ENCODE data around the gene LRMDA.

The LRMDA gene

GRCh38 chr10:76205361-76205760, 773.9 kb downstream of the LRMDA start:
- no peak for DNase-seq (ENCODE audit: low spot score)
- no peak for TF ChIP-seq CTCF (IDR thresholded peaks at IDR 0.05)
- Histone ChIP-seq H3K27ac (no peak overlapping the region), H3K4me3 (no peak overlapping the region)

GRCh38 chr10:76206797-76207352, 775.5 kb downstream of the LRMDA start:
- TF ChIP-seq CTCF (IDR thresholded peaks at IDR 0.05), result no peak
- DNase-seq (ENCODE audit: low spot score), result no peak
- no peak overlapping the region for H3K27ac ChIP-seq
- H3K4me3 ChIP-seq, result no peak overlapping the region

DNA sequence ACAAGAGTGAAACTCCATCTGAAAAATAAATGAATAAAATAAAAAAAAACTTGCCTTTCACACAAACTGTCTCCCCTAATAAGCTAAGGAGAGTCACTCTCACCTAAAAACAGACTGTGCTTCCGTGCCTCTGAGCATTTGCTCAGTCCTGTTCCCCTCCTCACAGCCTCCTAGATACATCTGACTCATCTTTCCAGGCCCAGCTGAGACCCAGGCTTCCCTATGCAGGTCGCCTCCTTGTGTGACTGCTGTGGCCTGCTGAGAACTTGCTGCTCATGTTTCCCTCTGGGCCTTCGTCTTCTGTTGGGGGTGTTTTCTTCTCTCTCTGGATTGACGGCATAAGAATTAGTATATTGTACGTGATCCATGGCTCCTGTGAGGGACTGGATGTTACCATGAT, 777.7 kb downstream of the LRMDA start:
- H3K4me3 ChIP-seq, result no peak overlapping the region
- no peak overlapping the region for H3K27ac ChIP-seq
- TF ChIP-seq CTCF (IDR thresholded peaks at IDR 0.05), result no peak
- no peak for DNase-seq (ENCODE audit: low spot score)

DNA sequence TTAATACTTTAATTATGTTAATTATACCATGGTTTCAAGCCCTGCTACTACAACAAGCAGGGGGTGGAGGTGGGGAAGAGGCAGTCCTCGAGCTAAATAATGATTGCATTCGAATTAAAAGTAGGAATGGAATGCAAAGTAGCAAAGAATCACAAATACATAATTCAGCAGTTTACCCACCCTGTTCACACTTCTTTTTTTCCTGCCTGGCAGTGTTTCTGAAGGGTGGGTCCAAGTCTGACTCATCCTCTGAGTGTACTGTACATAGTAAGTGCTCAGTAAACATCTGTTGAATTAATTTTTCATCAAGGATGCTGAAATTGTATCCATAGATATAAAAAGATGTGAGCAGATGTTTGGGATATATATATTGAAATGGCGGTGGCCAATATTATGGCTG, 778.8 kb downstream of the LRMDA start:
- no peak for TF ChIP-seq CTCF (IDR thresholded peaks at IDR 0.05)
- no peak for DNase-seq (ENCODE audit: low spot score)

GRCh38 chr10:76211691-76212090, 780.3 kb downstream of the LRMDA start:
- Histone ChIP-seq H3K4me3 (no peak overlapping the region), H3K27ac (no peak overlapping the region)
- no peak for DNase-seq (ENCODE audit: low spot score)
- no peak for TF ChIP-seq CTCF (IDR thresholded peaks at IDR 0.05)

More for the DNA sequence above, 778.8 kb downstream of the LRMDA start:
- Histone ChIP-seq H3K27ac (no peak overlapping the region), H3K4me3 (no peak overlapping the region)

- no peak overlapping the region for H3K4me3 ChIP-seq
- no peak overlapping the region for H3K27ac ChIP-seq
- no peak for DNase-seq (ENCODE audit: low spot score)
- no peak for TF ChIP-seq CTCF (IDR thresholded peaks at IDR 0.05)
These were observed 782.5 kb downstream of the LRMDA start for GRCh38 chr10:76213876-76214275.

DNA sequence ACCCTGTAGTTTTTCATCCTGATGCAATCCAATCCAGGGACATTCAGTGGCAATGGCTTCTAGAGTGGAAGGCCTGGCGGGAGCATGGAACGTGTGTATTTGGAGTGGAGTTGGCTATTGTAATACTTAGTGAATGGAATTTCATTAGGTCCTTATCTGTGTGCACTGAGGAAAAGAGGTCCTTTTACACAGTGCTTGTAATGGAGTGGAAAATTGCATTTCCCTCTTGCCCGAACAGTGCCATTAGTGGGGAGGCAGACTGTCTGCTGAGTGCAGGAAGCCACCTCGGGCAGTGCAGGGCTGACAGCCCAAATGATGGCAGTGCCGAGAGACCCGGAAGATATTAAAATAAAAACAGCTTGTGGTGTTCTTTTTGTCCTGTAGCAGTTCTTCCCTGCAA, 786.6 kb downstream of the LRMDA start:
- Histone ChIP-seq H3K27ac (no peak overlapping the region), H3K4me3 (no peak overlapping the region)
- no peak for DNase-seq (ENCODE audit: low spot score)
- no peak for TF ChIP-seq CTCF (IDR thresholded peaks at IDR 0.05)

All from coronary artery (tissue), 2 donors.